NCI-H748 (cell line): ENCODE data around the gene MAGEE1.

Experiments used
- DNase-seq: peaks from one replicate; lab custom pipeline; 2025; ENCODE audit not compliant: unreplicated experiment; lab: John Stamatoyannopoulos, UW

The MAGEE1 gene, protein sequence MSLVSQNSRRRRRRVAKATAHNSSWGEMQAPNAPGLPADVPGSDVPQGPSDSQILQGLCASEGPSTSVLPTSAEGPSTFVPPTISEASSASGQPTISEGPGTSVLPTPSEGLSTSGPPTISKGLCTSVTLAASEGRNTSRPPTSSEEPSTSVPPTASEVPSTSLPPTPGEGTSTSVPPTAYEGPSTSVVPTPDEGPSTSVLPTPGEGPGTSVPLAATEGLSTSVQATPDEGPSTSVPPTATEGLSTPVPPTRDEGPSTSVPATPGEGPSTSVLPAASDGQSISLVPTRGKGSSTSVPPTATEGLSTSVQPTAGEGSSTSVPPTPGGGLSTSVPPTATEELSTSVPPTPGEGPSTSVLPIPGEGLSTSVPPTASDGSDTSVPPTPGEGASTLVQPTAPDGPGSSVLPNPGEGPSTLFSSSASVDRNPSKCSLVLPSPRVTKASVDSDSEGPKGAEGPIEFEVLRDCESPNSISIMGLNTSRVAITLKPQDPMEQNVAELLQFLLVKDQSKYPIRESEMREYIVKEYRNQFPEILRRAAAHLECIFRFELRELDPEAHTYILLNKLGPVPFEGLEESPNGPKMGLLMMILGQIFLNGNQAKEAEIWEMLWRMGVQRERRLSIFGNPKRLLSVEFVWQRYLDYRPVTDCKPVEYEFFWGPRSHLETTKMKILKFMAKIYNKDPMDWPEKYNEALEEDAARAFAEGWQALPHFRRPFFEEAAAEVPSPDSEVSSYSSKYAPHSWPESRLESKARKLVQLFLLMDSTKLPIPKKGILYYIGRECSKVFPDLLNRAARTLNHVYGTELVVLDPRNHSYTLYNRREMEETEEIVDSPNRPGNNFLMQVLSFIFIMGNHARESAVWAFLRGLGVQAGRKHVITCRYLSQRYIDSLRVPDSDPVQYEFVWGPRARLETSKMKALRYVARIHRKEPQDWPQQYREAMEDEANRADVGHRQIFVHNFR

DNA sequence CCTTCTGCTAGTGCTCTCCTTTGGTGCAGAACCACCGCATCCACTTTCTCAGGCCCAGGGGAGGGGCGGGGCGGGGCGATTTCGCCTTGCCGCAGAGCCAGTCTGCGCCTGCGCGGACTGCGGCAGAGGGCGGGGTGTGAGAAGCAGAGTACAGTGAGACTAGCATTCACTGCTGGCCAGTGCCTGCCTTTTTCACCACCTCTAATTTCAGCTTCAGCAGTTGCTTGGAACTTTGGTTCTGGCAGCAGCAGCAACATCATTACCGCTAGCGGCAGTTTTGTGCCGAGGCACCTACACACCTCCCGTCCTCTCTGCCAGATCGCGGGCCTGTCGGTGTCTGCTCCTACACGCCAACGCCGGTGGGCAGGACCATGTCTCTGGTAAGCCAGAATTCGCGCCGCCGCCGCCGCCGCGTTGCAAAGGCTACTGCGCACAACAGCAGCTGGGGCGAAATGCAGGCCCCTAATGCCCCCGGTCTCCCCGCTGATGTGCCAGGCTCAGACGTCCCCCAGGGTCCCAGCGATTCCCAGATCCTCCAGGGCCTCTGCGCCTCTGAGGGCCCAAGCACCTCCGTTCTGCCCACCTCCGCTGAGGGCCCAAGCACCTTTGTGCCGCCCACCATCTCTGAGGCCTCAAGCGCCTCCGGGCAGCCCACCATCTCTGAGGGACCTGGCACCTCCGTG, at the start of gene MAGEE1:
Gene MAGEE1 (plus strand): TSS at position 151 of the 683 bp plus-strand sequence. CDS start 221 bp downstream, at position 372.
- DNase-seq, result peak; percentile 79

DNA sequence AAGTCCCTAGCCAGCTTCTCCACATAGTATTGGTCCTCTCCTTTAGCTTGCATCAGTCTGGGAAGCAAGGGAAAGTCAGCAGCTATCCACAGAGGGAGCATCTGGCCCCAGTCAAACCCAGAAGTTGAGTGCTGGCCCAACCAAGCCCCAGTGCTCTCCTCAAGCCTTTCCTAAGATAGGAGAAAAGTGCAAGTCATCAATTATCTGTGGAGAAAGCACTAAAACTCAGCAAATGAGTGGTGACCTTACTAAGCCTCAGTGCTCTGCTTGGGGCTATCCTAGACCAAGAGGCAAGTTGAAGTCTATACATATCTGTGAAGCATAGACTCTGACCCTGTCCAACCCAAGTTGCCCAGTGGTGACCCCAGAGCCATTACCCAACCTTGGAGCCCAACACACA, 28.5 kb upstream of the MAGEE1 start:
- no peak for DNase-seq

GRCh38 chrX:76407795-76408194, 19.7 kb upstream of the MAGEE1 start:
- DNase-seq, result no peak

- DNase-seq, result no peak
These were observed 7.3 kb upstream of the MAGEE1 start for GRCh38 chrX:76420237-76420636.

GRCh38 chrX:76428243-76429130, 977 bp downstream of the MAGEE1 start:
- DNase-seq, result peak; percentile 28

DNA sequence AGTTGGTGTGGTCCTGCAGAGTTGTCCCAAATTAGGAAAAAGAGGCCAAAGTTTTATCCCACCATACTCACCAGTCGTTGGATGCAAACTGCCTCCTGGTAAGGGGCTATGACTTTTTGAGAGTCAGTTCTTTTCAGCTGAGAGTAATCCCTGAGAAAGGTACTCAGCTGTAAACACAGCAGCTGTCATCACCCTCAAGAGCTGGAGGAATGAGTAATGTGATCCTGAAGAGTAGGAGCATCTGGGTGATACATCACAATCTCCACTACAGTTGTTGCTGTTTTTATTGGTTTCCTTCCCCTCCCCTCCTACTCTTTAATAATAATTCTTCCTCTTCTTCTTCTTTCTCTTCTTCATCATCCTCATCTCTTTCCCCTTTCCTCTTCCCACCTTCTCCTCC, 5.7 kb downstream of the MAGEE1 start:
- DNase-seq, result no peak

DNA sequence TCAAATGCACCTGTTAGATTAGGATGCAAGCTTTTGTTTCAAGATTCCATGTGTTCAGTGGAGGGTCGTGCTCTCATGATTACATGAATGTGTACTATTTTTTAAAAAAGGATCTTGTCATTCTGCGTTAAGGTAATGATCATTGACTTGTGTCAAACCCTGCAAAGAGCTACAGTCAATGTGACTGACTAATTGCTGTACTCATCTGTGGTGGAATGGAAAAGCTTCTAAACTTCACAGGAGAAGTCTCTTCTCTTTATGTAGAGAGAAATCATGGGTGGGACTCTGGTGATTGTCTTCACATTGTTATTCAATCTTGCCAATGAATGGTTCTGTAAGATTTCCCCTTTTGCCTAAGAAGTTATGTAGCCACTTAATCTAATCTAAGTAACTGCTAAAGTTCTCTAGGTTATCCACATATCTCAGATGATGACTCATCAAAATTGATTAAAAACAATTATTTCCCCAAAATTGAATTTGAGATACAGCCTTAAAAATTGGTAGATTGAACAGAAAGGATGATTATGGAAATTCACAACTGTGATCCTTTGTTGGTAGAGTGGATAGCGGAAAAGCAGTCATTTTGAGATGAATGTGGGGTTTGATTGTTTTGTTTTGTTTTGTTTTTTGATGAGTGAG, 6.7 kb downstream of the MAGEE1 start:
- DNase-seq, result no peak

DNA sequence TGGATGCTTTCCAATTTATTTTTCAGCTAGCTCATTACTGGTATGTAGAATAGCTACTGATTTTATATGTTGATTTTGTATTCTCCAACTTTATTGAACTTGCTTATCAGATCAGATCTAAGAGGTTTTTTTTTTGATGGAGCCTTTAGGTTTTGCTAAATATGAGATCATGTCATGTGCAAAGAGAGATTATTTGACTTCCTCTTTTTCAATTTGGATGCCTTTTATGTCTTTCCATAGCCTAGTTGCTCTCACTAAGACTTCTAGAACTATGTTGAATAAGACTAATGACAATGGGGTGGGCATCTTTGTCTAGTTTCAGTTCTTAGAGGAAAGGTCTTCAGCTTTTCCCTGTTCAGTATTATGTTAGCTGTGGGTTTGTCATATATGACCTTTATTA, 11.7 kb downstream of the MAGEE1 start:
- no peak for DNase-seq

DNA sequence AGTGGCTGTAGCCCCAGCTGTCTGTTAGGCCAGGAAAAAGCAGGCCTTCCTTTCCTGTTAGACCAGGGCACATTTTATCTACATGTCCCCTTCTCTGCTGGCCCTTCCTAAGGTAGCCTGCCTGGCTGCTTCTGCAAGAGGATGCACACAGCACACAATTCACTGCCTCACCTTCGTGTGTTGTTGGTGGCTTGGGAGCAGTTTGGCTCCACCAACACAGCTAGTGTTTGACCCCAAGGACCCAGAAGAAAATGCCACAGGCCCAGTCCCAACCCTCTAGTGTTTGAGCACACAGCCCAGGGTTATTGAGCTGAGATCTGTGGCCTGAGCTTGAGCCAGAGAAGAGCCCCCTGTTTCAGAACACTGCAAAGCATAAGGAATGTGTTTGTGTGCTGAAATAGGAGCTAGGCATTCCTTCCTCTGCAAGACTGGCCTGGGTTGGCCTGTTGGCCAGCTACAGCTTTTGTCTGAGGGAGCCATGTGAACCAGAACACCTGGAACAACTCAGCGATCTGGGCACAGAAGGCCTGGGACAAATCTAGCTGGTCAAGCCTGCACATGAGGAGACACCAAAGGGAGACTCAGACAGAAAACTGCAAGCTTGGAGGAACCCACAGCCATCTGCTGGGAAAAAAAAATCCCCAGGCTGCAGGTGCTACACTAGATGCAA, 26.4 kb downstream of the MAGEE1 start:
- DNase-seq, result no peak

GRCh38 chrX:76454456-76454927, 27.0 kb downstream of the MAGEE1 start:
- DNase-seq, result peak; percentile 16

- no peak for DNase-seq
These were observed 49.8 kb downstream of the MAGEE1 start for GRCh38 chrX:76477353-76477752.
